ENCODE data around the gene CCDC97. TPM values are rescaled to one million over a fixed set of nuclear protein-coding genes. Genes with fewer than 3 reads are reported as not detected.
A peak's percentile ranks its signal among the peaks of the same experiment; 100 is the strongest.
"Not testable (repeated sequence)": the region's sequence is repeated elsewhere in the genome, so short reads cannot be mapped to it uniquely, and the experiment has no call there.

The CCDC97 gene
- total RNA-seq, 1 donor from 2014 or later, result 6.4 TPM

DNA sequence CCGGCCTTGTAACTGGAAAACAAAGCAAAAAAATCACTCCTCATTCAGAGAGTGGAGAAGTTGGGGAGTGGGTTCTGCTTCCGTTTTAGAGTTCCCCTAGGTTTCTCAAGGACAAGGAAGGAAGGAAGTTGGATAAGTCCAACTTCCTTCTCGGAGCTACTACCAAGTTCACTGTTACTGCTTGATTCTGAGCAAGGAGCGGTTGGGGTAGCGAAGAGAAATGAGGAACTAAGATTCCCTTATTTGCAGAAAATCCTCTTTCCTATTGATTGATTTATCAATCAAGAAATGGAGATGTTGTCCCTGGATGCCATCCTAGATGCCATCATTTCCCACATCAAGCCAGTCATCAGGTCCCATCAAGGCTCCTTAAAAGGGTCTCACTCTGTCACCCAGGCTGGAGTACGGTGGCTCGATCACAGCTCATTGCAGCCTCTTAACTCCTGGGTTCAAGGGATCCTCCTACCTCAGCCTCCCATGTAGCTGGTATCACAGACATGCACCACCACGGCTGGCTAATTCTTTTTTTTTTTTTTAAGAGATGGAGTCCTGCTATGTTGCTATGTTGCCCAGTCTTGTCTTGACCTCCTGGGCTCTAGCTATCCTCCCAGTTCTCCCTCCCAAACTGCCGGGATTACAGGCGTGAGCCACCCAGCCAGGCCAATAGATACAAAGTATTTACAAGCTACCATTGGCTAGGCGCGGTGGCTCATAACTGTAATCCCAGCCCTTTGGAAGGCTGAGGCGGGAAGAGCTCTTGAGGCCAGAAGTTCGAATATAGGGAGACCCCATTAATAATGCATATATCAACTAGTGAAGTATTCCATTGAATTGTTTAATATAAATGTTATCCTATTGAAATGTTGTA is 54.8 kb downstream of the CCDC97 start:
- DNase-seq, result no peak

DNA sequence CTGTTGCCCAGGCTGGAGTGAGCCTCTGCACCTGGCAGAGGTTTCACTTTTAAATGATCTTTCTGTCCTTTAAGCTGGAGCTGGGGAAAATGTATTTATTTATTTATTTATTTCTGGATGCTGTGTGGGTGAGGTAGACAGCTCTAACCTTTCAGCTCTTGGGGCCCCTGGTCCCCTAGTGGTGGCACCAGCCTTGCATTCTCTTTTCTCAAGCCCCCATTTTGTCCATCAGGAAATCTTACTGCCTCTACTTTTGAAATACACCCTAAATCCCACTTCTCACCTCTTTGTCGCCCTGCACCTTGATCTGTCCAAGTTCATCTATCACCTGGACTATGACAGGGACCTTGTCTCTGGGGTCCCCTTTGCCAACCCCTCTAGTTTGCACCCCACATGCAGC is 56.1 kb downstream of the CCDC97 start:
- DNase-seq, result no peak

DNA sequence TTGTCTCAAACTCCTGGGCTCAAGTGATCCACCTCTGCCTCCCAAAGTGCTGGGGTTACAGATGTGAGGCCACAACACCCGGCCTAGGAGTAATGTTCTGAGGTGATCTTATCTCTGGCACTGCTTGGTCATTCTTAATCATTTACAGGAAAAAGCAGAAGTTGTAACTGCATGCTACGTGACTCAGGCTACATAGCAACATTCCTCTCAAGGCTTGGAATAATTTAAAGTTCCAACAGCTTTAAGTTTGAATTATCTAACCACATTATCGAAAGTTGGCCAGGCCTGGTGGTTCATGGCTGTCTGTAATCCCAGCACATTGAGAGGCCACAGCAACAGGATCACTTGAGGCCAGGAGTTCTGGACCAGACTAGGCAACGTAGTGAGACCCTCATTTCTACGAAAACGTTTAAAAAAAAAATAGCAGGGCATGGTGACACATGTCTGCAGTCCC is 57.9 kb downstream of the CCDC97 start:
- DNase-seq, result no peak

DNA sequence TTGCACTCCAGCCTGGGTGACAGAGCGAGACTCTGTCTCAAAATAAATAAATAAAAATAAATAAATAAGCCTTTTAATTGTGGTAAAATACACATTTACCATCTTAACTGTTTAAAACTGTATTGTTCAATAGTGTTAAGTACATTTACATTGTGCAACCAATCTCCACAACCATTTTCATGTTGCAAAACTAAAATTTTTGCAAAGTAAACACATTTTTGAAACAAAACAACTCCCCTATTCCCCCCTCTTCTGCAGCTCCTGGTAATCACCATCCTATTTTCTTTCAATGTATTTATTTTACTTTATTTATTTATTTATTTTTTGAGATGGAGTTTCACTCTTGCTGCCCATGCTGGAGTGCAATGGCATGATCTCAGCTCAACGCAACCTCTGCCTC is 59.8 kb downstream of the CCDC97 start:
- no peak for DNase-seq

DNA sequence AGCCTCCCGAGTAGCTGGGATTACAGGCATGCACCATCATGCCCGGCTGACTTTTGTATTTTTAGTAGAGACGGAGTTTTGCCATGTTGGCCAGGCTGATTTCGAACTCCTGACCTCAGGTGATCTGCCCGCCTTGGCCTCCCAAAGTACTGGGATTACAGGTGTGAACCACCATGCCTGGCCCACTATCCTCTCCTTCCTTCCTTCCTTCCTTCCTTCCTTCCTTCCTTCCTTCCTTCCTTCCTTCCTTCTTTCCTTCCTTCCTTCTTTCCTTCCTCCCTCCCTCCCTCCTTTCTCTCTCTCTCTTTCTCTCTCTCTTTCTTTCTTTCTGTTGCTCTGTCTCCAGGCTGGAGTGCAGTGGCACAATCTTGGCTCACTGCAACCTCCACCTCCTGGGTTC is 61.1 kb downstream of the CCDC97 start:
- DNase-seq, result not testable (repeated sequence)

DNA sequence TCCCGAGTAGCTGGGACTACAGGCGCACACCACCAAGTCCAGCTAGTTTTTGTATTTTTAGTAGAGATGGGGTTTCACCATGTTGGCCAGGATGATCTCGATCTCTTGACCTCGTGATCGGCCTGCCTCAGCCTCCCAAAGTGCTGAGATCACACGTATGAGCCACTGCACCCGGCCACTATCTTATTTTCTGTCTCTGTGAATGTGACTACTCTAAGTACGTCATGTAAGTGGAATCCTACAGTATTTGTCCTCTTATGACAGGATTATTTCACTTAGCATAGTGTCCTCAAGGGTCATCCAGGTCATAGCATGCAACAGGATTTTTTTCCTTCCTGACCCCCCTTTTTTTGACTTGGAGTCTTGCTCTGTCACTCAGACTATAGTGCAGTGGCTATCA is 61.6 kb downstream of the CCDC97 start:
- DNase-seq, result no peak

DNA sequence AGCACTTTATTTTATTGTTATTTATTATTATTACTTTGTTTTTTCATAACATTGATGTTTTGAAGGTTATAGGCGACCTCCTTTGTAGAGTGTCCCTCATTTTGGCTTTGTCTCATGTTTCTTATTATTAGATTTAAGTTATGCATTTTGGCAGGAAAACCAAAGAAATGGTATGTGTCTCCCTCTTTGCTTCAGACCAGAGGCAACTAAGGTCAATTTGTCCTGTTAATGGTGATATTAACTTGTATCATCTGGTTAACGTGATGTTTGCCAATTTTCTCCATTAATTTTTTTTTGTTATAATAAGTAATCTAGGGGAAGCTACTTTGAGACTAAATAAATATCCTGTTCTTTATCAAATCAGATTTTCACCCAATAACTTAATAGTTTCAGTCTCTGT is 62.5 kb downstream of the CCDC97 start:
- DNase-seq, result no peak

DNA sequence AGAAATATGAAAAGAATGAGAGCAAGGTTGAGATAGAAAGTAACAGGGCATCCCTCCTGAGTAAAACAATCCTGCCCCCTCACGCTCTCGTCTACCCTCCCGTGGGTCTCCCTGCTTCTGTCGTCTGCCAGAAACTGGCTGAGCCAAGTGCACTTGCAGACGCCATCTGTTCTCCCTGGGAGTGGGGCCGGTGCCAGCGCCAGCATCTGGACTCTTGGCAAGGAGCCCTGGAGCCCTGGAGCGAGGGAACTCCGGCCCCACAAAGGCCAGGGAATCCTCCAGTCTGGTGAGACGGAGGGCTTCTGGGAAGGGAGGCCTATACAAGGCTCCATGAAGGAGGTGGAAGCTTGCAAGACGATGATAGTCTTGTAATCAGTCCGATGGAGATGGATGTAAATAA is 64.0 kb downstream of the CCDC97 start:
- peak; percentile 68 for DNase-seq

Small RNAs within 50 kb of the gene (small RNA-seq; reads per million reads assigned to genes)
- not detected for gene RN7SL34P

Other genes starting within 250 kb of the CCDC97 start
- gene CYP2A13, start 221.7 kb upstream of the CCDC97 start, total RNA-seq, result not detected
- not detected for gene CYP2F1, start 195.7 kb upstream of the CCDC97 start, total RNA-seq
- gene CYP2S1, start 117.0 kb upstream of the CCDC97 start, total RNA-seq, result 1.4 TPM
- 9.2 TPM for gene AXL, start 90.9 kb upstream of the CCDC97 start, total RNA-seq
- 64.7 TPM for gene HNRNPUL1, start 45.8 kb upstream of the CCDC97 start, total RNA-seq
- 0.94 TPM for gene TGFB1, start 43.8 kb downstream of the CCDC97 start, total RNA-seq
- 5.3 TPM for gene B9D2, start 54.0 kb downstream of the CCDC97 start, total RNA-seq
- 9.4 TPM for gene TMEM91, start 66.4 kb downstream of the CCDC97 start, total RNA-seq
- gene EXOSC5, start 87.2 kb downstream of the CCDC97 start, total RNA-seq, result 14.8 TPM
- 24.5 TPM for gene BCKDHA, start 87.6 kb downstream of the CCDC97 start, total RNA-seq
- gene B3GNT8, start 117.2 kb downstream of the CCDC97 start, total RNA-seq, result 0.16 TPM
- gene DMAC2, start 129.7 kb downstream of the CCDC97 start, total RNA-seq, result 14.5 TPM
- gene ERICH4, start 133.0 kb downstream of the CCDC97 start, total RNA-seq, result not detected

All from occipital lobe (tissue), 3 donors.